SU-DHL-6 (cell line): Measurements from ENCODE around the gene PDE6H.

ENCODE experiments used
- H2AFZ ChIP-seq: fragments of 200-600 bp; sonication (generic); 2 replicates; pipeline ENCODE4 v1.6.1; 2014; ENCODE audit warnings: low read depth, mild to moderate bottlenecking, moderate library complexity, mixed read lengths, antibody characterized with exemption, low read length; ENCODE audit not compliant: severe bottlenecking
- H3F3A ChIP-seq: fragments of 200-600 bp; shearing (Covaris generic); 2 replicates; pipeline ENCODE4 v1.6.0; 2016; ENCODE audit warnings: antibody characterized with exemption, mild to moderate bottlenecking; ENCODE audit not compliant: insufficient read depth
- H3K27ac ChIP-seq: fragments of 200-600 bp; sonication (generic); 2 replicates; pipeline ENCODE4 v1.5.1; 2016; ENCODE audit warnings: low read depth, mild to moderate bottlenecking, low read length, moderate library complexity, mixed read lengths
- H3K27me3 ChIP-seq: fragments of 200-600 bp; sonication (generic), shearing (Covaris generic); 2 replicates; pipeline ENCODE4 v1.6.0; 2014; ENCODE audit warnings: mild to moderate bottlenecking, low read length
- H3K36me3 ChIP-seq: fragments of 200-600 bp; sonication (generic); 2 replicates; pipeline ENCODE4 v1.6.1; 2014; ENCODE audit warnings: mild to moderate bottlenecking, low read length, mixed read lengths
- H3K4me2 ChIP-seq: fragments of 300-600, 200-600 bp; shearing (Covaris generic), sonication (generic); 2 replicates; pipeline ENCODE4 v1.6.0; 2014; ENCODE audit warnings: low read length, low read depth, mild to moderate bottlenecking; ENCODE audit not compliant: poor library complexity, severe bottlenecking
- H3K4me3 ChIP-seq: fragments of 200-600 bp; sonication (generic); 2 replicates; pipeline ENCODE4 v1.5.1; 2014; ENCODE audit warnings: antibody characterized with exemption, low read length, mild to moderate bottlenecking, mixed read lengths; ENCODE audit not compliant: insufficient read depth, poor library complexity, severe bottlenecking
- H3K79me2 ChIP-seq: fragments of 200-600 bp; sonication (generic); 2 replicates; pipeline ENCODE4 v1.6.1; 2014; ENCODE audit warnings: mild to moderate bottlenecking, low read length, moderate library complexity; ENCODE audit not compliant: insufficient read depth
- H3K9ac ChIP-seq: fragments of 200-600 bp; sonication (generic); 2 replicates; pipeline ENCODE4 v1.7.0; 2014; ENCODE audit warnings: mild to moderate bottlenecking, low read length
- H3K9me2 ChIP-seq: fragments of 200-600 bp; sonication (generic); replicated peaks from 2 replicates; pipeline ENCODE4 v1.6.1; 2014; ENCODE audit warnings: low read length; ENCODE audit not compliant: insufficient read depth
- H3K9me3 ChIP-seq: fragments of 200-600 bp; sonication (generic); 2 replicates; pipeline ENCODE4 v1.6.1; 2014; ENCODE audit warnings: low read length, mixed read lengths; ENCODE audit not compliant: insufficient read depth
- H4K20me1 ChIP-seq: fragments of 200-600 bp; sonication (generic); 2 replicates; pipeline ENCODE4 v1.6.1; 2014; ENCODE audit warnings: low read depth, mild to moderate bottlenecking, antibody characterized with exemption, low read length, moderate library complexity, mixed read lengths
- CTCF ChIP-seq: fragments of 200-600 bp; sonication (generic); IDR thresholded peaks from one replicate; pipeline ENCODE4 v1.5.1; 2017; ENCODE audit warnings: antibody characterized with exemption, mild to moderate bottlenecking, low read length, moderate library complexity; ENCODE audit not compliant: insufficient read depth, poor library complexity, severe bottlenecking
- EZH2phosphoT487 ChIP-seq: fragments of 200-600 bp; sonication (generic), shearing (Covaris generic); conservative IDR thresholded peaks from 2 replicates; pipeline ENCODE4 v1.6.1; 2018; ENCODE audit warnings: mild to moderate bottlenecking, antibody characterized with exemption, low read length, moderate library complexity, mixed read lengths

PDE6H gene

GRCh38 chr12:14960548-14961465 is 12.0 kb upstream of the PDE6H start:
- Histone ChIP-seq H3K27ac (peak overlapping the region; percentile 96), H3K79me2 (peaks cover 56% of the 10 kb centered on the region), H3K9me2 (no peaks in the 10 kb centered on the region), H3K9ac (peak overlapping the region; percentile 86), H3F3A (peaks cover 57% of the 10 kb centered on the region), H3K4me2 (peak overlapping the region; percentile 98), H3K27me3 (no peaks in the 10 kb centered on the region), H4K20me1 (0 out of 2 replicates have a peak, but pooled peaks cover 7% of the 10 kb centered on the region), H3K4me3 (peak overlapping the region; percentile 95), H3K9me3 (no peaks in the 10 kb centered on the region), H2AFZ (no peak overlapping the region), H3K36me3 (no peaks in the 10 kb centered on the region)
- TF ChIP-seq CTCF (no peak), EZH2phosphoT487 (no peak)

- Histone ChIP-seq H3K9ac (peak within 1 kb of the TSS; percentile 86), H3K27ac (peak within 1 kb of the TSS; percentile 96), H3K4me3 (peak within 1 kb of the TSS; percentile 95)
Measured at GRCh38 chr12:14961466-14962152, 11.2 kb upstream of the PDE6H start, which contains the start of gene ARHGDIB. ARHGDIB (minus strand) TSS chr12:14961601; CDS start chr12:14950712, 10,889 bp downstream.

GRCh38 chr12:14962153-14962539 is 10.7 kb upstream of the PDE6H start:
- Histone ChIP-seq H3K27ac (peak overlapping the region; percentile 96), H3K36me3 (no peaks in the 10 kb centered on the region), H3K79me2 (peaks cover 42% of the 10 kb centered on the region), H4K20me1 (0 out of 2 replicates have a peak, but pooled peaks cover 4% of the 10 kb centered on the region), H2AFZ (peak overlapping the region; percentile 94), H3K9ac (peak overlapping the region; percentile 86), H3F3A (peaks cover 44% of the 10 kb centered on the region), H3K27me3 (no peaks in the 10 kb centered on the region), H3K9me3 (no peaks in the 10 kb centered on the region), H3K9me2 (no peaks in the 10 kb centered on the region), H3K4me3 (peak overlapping the region; percentile 95), H3K4me2 (peak overlapping the region; percentile 98)
- TF ChIP-seq CTCF (no peak), EZH2phosphoT487 (no peak)

More at GRCh38 chr12:14961466-14962152, 11.2 kb upstream of the PDE6H start, which contains the start of gene ARHGDIB:
- Histone ChIP-seq H3K9me2 (no peaks in the 10 kb centered on the region), H3F3A (peaks cover 49% of the 10 kb centered on the region), H2AFZ (peak within 1 kb of the TSS; percentile 94), H3K27me3 (no peaks in the 10 kb centered on the region), H3K9me3 (no peaks in the 10 kb centered on the region), H3K79me2 (peaks cover 48% of the 10 kb centered on the region), H3K4me2 (peak within 1 kb of the TSS; percentile 98), H4K20me1 (0 out of 2 replicates have a peak, but pooled peaks cover 4% of the 10 kb centered on the region), H3K36me3 (no peaks in the 10 kb centered on the region)
- no peak for TF ChIP-seq EZH2phosphoT487
- TF ChIP-seq CTCF = no peak
